SK-N-SH (cell line): Measurements from ENCODE around the gene LENEP.

Experiments used
- EP300 ChIP-seq, 2 experiments: IDR thresholded peaks; 2 replicates each; pipeline versions ENCODE4 v1.4.0 to v1.6.1; 2012; ENCODE audit warnings: borderline replicate concordance in 1 of 2, low read depth in 1 of 2, low read length in 1 of 2
- EZH2phosphoT487 ChIP-seq: fragments of 200-600 bp; sonication (generic); IDR thresholded peaks from 2 replicates; pipeline ENCODE4 v1.6.1; 2017; ENCODE audit warnings: low read depth, mixed run types, mild to moderate bottlenecking, antibody characterized with exemption, moderate library complexity, borderline replicate concordance
- TF ChIP-seq, protein P1 (sequence below): IDR thresholded peaks from 2 replicates; pipeline ENCODE4 v1.4.0; 2012; ENCODE audit warnings: low read depth

GRCh38 chr1:155000726-155001424 is 7.5 kb downstream of the LENEP start:
- TF ChIP-seq, protein P1, sequence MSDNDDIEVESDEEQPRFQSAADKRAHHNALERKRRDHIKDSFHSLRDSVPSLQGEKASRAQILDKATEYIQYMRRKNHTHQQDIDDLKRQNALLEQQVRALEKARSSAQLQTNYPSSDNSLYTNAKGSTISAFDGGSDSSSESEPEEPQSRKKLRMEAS: peak; percentile 64; the same call in 1 of the 2 replicates
- TF ChIP-seq EZH2phosphoT487 (no peak), EP300 (IDR thresholded peaks at IDR 0.05; ENCODE audit: borderline replicate concordance in 1 of 2, low read depth in 1 of 2, low read length in 1 of 2) (peak in 1 of 2 experiments; percentile 50; a peak in 3 of 4 replicates)
